ENCODE data around the gene PIGC. TPM values are rescaled to one million over a fixed set of nuclear protein-coding genes. Genes with fewer than 3 reads are reported as not detected.

Gene PIGC
- total RNA-seq, 4 donors from 2014 or later = 23.3 to 26.3 (median 25.8) TPM

GRCh38 chr1:172486805-172487454 lies 43.1 kb upstream of the PIGC start:
- ATAC-seq = no peak
- TF ChIP-seq CTCF (IDR thresholded peaks at IDR 0.05) = no peak
- TF ChIP-seq EP300 (IDR thresholded peaks at IDR 0.05) = no peak
- TF ChIP-seq POLR2A (IDR thresholded peaks at IDR 0.05) = no peak
- no peak for TF ChIP-seq POLR2AphosphoS5 (IDR thresholded peaks at IDR 0.05)
- Histone ChIP-seq H3K4me3 (no peak overlapping the region), H3K27me3 (peaks cover 4% of the 10 kb centered on the region), H3K27ac (no peak overlapping the region), H3K36me3 (no peaks in the 10 kb centered on the region), H3K4me1 (no peaks in the 10 kb centered on the region), H3K9me3 (no peaks in the 10 kb centered on the region)
- WGBS, 2 donors (ENCODE audit: low coverage in 1 of 2) = 51 to 81% methylated on average over 3 of the region's 3 CpGs

GRCh38 chr1:172485626-172486025 lies 41.8 kb upstream of the PIGC start:
- no peak for ATAC-seq
- no peaks in the 10 kb centered on the region for H3K36me3 ChIP-seq
- H3K9me3 ChIP-seq = no peaks in the 10 kb centered on the region
- H3K27me3 ChIP-seq = peaks cover 4% of the 10 kb centered on the region
- no peak overlapping the region for H3K27ac ChIP-seq
- no peak overlapping the region for H3K4me3 ChIP-seq
- H3K4me1 ChIP-seq = no peaks in the 10 kb centered on the region
- TF ChIP-seq CTCF (IDR thresholded peaks at IDR 0.05) (no peak), EP300 (IDR thresholded peaks at IDR 0.05) (no peak), POLR2AphosphoS5 (IDR thresholded peaks at IDR 0.05) (no peak), POLR2A (IDR thresholded peaks at IDR 0.05) (no peak)
- 74 to 78% methylated on average over 5 of the region's 5 CpGs for WGBS, 2 donors (ENCODE audit: low coverage in 1 of 2)

GRCh38 chr1:172484252-172484651 lies 40.4 kb upstream of the PIGC start:
- Histone ChIP-seq H3K27me3 (no peaks in the 10 kb centered on the region), H3K4me3 (no peak overlapping the region), H3K36me3 (no peaks in the 10 kb centered on the region), H3K4me1 (peaks cover 0 to 10% (median 0%) of the 10 kb centered on the region in 3 donors), H3K9me3 (no peaks in the 10 kb centered on the region), H3K27ac (no peak overlapping the region)
- TF ChIP-seq EP300 (IDR thresholded peaks at IDR 0.05) (no peak), POLR2A (IDR thresholded peaks at IDR 0.05) (no peak), CTCF (IDR thresholded peaks at IDR 0.05) (no peak), POLR2AphosphoS5 (IDR thresholded peaks at IDR 0.05) (no peak)
- no peak for ATAC-seq

DNA sequence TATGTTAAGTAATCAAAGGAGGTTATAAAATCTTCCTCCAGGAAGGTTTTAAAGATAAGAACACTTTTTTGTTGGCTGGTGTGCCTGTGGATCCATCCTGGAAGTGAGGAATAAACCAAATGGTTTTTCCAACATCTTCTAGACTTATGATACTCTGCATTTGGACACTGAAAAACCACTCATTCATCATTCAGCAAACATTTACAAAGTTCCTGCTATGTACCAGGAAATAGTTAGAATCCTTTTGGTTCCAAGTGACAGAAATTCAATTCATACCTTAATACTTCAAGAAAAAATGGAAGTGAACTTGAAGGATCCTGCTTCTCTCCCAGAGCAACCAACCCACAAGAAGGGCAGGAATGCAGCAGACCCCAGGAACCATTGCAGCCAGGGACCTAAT lies 39.6 kb upstream of the PIGC start:
- Histone ChIP-seq H3K4me1 (peaks cover 0 to 10% (median 0%) of the 10 kb centered on the region in 3 donors), H3K27me3 (no peaks in the 10 kb centered on the region), H3K4me3 (no peak overlapping the region), H3K9me3 (no peaks in the 10 kb centered on the region), H3K36me3 (no peaks in the 10 kb centered on the region), H3K27ac (no peak overlapping the region)
- no peak for TF ChIP-seq CTCF (IDR thresholded peaks at IDR 0.05)
- TF ChIP-seq POLR2AphosphoS5 (IDR thresholded peaks at IDR 0.05) = no peak
- TF ChIP-seq EP300 (IDR thresholded peaks at IDR 0.05) = no peak
- no peak for TF ChIP-seq POLR2A (IDR thresholded peaks at IDR 0.05)
- ATAC-seq = no peak

DNA sequence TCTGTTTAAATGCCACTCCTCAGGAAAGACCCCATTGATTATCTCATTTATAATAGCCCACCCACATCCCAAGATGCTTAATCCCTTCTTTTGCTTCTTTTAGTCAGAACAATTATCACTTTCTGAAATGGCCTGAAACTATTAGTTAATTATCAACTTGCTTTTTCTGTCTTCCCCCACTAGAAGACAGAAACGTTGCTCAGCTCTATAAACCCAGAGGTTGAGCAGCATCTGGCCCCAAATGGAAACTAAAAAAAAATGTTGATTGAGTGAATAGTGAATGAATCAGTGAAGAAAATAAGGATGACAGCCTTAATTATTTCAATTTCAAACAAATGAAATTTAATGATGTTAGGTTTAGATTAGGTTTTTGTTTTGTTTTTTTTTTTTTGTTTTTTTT lies 38.2 kb upstream of the PIGC start:
- 0% methylated on average over 1 of the region's 1 CpG; no CpG with 5 or more reads in 1 of the 2 donors for WGBS, 2 donors (ENCODE audit: low coverage in 1 of 2)
- no peak overlapping the region for H3K27ac ChIP-seq
- H3K4me3 ChIP-seq = no peak overlapping the region
- H3K27me3 ChIP-seq = no peaks in the 10 kb centered on the region
- no peak for TF ChIP-seq POLR2A (IDR thresholded peaks at IDR 0.05)
- H3K4me1 ChIP-seq = peaks cover 0 to 10% (median 0%) of the 10 kb centered on the region in 3 donors
- no peak for ATAC-seq
- no peaks in the 10 kb centered on the region for H3K36me3 ChIP-seq
- no peaks in the 10 kb centered on the region for H3K9me3 ChIP-seq

All from gastroesophageal sphincter (tissue), 4 donors.